GM12878 (cell line): ENCODE results near the gene SAAL1. TPM values are rescaled to one million over a fixed set of nuclear protein-coding genes. Genes with fewer than 3 reads are reported as not detected.

Experiments
- ATAC-seq: fragments of 200-7000 bp; cut with Tn5 transposase; 3 replicates; pipeline ENCODE4 v1.9.1; 2020; ENCODE audit warnings: mild to moderate bottlenecking, moderate library complexity
- BruUV-seq: library from RNA; stranded (reverse); fragments of 400-500 nt; replicated peaks from 2 replicates; lab custom pipeline; 2021; lab: Mats Ljungman, UMichigan
- CTCF ChIA-PET: fragments of 300-600 bp; sonication (Branson Sonifier 250); formaldehyde crosslinking; extraction: SDS; loops from one replicate; lab custom pipeline; 2021; ENCODE audit warnings: inconsistent platforms; lab: Yijun Ruan, JAX
- POLR2A ChIA-PET: fragments of 350-600 bp; formaldehyde crosslinking; extraction: SDS; loops from one replicate; lab custom pipeline; 2021; ENCODE audit warnings: inconsistent platforms; lab: Charles Lee
- RAD21 ChIA-PET: fragments of 300-600 bp; sonication (Branson Sonifier 250); formaldehyde crosslinking; loops from one replicate; lab custom pipeline; 2023; ENCODE audit warnings: antibody characterized with exemption; ENCODE audit not compliant: unreplicated experiment; lab: Charles Lee
- SMC1A ChIA-PET: fragments of 300-600 bp; sonication (Branson Sonifier 250); formaldehyde crosslinking; loops from one replicate; lab custom pipeline; 2023; ENCODE audit not compliant: unreplicated experiment, uncharacterized antibody; lab: Charles Lee
- DNase-seq: peaks from one replicate; pipeline ENCODE4 v3.0.0-alpha.2; 2011; ENCODE audit warnings: low read depth, low spot score
- FAIRE-seq: peaks from 3 replicates; lab custom pipeline; 2011; peaks lifted over from hg19 to GRCh38; lab: Jason Lieb, UNC
- H2AFZ ChIP-seq: 2 replicates; pipeline ENCODE4 v1.6.0; 2011; ENCODE audit warnings: low read depth, low read length, control low read depth; ENCODE audit not compliant: control insufficient read depth
- H3K27ac ChIP-seq: 2 replicates; pipeline ENCODE4 v1.5.1; 2011; ENCODE audit warnings: control low read depth; ENCODE audit not compliant: control insufficient read depth, insufficient read depth
- H3K27me3 ChIP-seq, 2 experiments: replicated peaks in 1 of 2; 2 replicates each; pipeline versions ENCODE4 v1.6.0 to v1.6.1; 2011; ENCODE audit warnings: low read length in 1 of 2; ENCODE audit not compliant: control insufficient read depth in 2 of 2, insufficient read depth in 2 of 2
- H3K36me3 ChIP-seq, 2 experiments: 2 replicates each; pipeline ENCODE4 v1.5.1; 2011; ENCODE audit warnings: low read length in 1 of 2; ENCODE audit not compliant: control insufficient read depth in 2 of 2, insufficient read depth in 2 of 2
- H3K4me1 ChIP-seq: 2 replicates; pipeline ENCODE4 v1.6.1; 2011; ENCODE audit warnings: mild to moderate bottlenecking, low read length, moderate library complexity, mixed read lengths; ENCODE audit not compliant: control insufficient read depth, insufficient read depth
- H3K4me2 ChIP-seq: 2 replicates; pipeline ENCODE4 v1.6.0; 2011; ENCODE audit warnings: control low read depth; ENCODE audit not compliant: control insufficient read depth, insufficient read depth
- H3K4me3 ChIP-seq: fragments of 200-600 bp; sonication (generic); 2 replicates; pipeline ENCODE4 v1.5.1; 2016
- H3K79me2 ChIP-seq: 2 replicates; pipeline ENCODE4 v1.6.0; 2011; ENCODE audit warnings: low read length; ENCODE audit not compliant: control insufficient read depth, insufficient read depth
- H3K9ac ChIP-seq: 2 replicates; pipeline ENCODE4 v1.8.0; 2011; ENCODE audit warnings: low read length, control low read depth, mixed read lengths; ENCODE audit not compliant: control insufficient read depth, insufficient read depth
- H3K9me3 ChIP-seq: replicated peaks from 3 replicates; pipeline ENCODE4 v1.5.1; 2011; ENCODE audit warnings: mild to moderate bottlenecking, low read length; ENCODE audit not compliant: control insufficient read depth, insufficient read depth
- H4K20me1 ChIP-seq: 2 replicates; pipeline ENCODE4 v1.6.0; 2011; ENCODE audit not compliant: control insufficient read depth, insufficient read depth
- CEBPB ChIP-seq, 2 experiments: fragments of 150-350 bp in 1 of 2; IDR thresholded peaks; 2 replicates each; pipeline ENCODE4 v1.6.1; 2012 to 2014; ENCODE audit warnings: low read depth in 2 of 2, low read length in 2 of 2, borderline replicate concordance in 1 of 2, inconsistent platforms in 1 of 2
- EP300 ChIP-seq, 2 experiments: fragments of 150-350 bp in 1 of 2; IDR thresholded peaks; 2 replicates each; pipeline ENCODE4 v1.6.1; 2011 to 2012; ENCODE audit warnings: low read depth in 2 of 2, low read length in 2 of 2, borderline replicate concordance in 1 of 2, improper control_type of control experiment in 1 of 2, inconsistent platforms in 1 of 2; ENCODE audit not compliant: control insufficient read depth in 1 of 2
- NFIC ChIP-seq: IDR thresholded peaks from 2 replicates; pipeline ENCODE4 v1.6.1; 2012; ENCODE audit warnings: low read depth, mild to moderate bottlenecking, inconsistent platforms, low read length, moderate library complexity
- POLR2A ChIP-seq: IDR thresholded peaks from 2 replicates; pipeline ENCODE4 v1.6.1; 2011; ENCODE audit warnings: low read depth, mild to moderate bottlenecking, low read length
- WGBS: methylation state at CpG from one replicate; pipeline ENCODE4 v1.1.6; 2016; ENCODE audit warnings: low lambda C conversion rate; ENCODE audit not compliant: insufficient replicate concordance, insufficient coverage; ENCODE audit errors: missing lambda C conversion rate; 5-methylcytosine and 5-hydroxymethylcytosine counted together
- in situ Hi-C: fragments of 300-500 bp; cut with MboI; formaldehyde crosslinking; loops from 9 replicates; pipeline ENCODE4 v1.14.3; 2018; ENCODE audit warnings: mixed read lengths
- intact Hi-C: fragments of 100-400 bp; cut with micrococcal nuclease; formaldehyde crosslinking; loops from one replicate; pipeline ENCODE4 v1.14.2; 2022; ENCODE audit not compliant: unreplicated experiment
- polyA plus RNA-seq, 11 experiments: library from polyadenylated mRNA; depleted of rRNA in 4 of 11; unstranded in 6 of 11; stranded (reverse) in 5 of 11; fragments of >200 nt; fragmentation: Nextera tagmentation in 4 of 11; fragmentation: Illumina TruSeq in 1 of 11; extraction: Ambion mirVana in 4 of 11; extraction: Trizol in 1 of 11; gene quantifications; 1 replicate in 1 of 11; 2 replicates in 10 of 11; pipeline versions ENCODE4 v1.2.1 to v1.2.3, GENCODE V29; 2011 to 2016; ENCODE audit warnings: inconsistent platforms in 2 of 11, missing spikeins in 2 of 11, low read depth in 1 of 11
- total RNA-seq, 4 experiments: library from RNA; depleted of rRNA in 3 of 4; stranded (reverse); fragments of >200 nt in 3 of 4; fragmentation: Illumina TruSeq in 1 of 4; extraction: Trizol in 1 of 4; gene quantifications; 2 replicates each; pipeline versions ENCODE4 v1.2.1 to v1.2.3, GENCODE V29; 2013 to 2021
- TF ChIP-seq, protein P1 (sequence below): fragments of 450-650 bp; IDR thresholded peaks from 2 replicates; pipeline ENCODE4 v1.6.1; 2017; ENCODE audit warnings: antibody characterized with exemption, mild to moderate bottlenecking, moderate library complexity
- TF ChIP-seq, protein P2 (sequence below): fragments of 450-650 bp; IDR thresholded peaks from 2 replicates; pipeline ENCODE4 v1.6.1; 2018; ENCODE audit warnings: borderline replicate concordance, mild to moderate bottlenecking; ENCODE audit not compliant: partially characterized antibody

Gene SAAL1
- total and polyA plus RNA-seq, 10 of the 15 experiments (the other 5 are each of a cell fraction or from before 2014, with no cell fraction given), result 26.3 to 59.4 (median 43.8) TPM

DNA sequence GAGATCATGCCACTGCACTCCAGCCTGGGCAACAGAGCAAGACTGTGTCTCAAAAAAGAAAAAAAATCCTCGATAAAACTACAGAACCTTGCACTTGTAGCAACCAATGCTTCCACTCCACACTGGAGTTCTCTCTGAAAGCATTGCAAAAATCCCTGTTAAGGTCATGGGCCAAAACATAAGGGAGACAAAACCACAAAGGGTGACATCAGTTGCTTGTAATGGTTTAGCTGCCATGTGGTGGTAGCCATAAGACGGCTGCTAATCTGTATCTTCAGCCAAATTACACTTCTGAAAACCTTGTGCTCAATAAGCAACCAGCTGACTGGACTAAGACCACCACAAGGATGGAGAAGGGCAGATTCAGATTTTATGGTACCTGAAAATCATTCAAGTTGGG is 39.3 kb downstream of the SAAL1 start (continued):
- no peak for TF ChIP-seq EP300 (IDR thresholded peaks at IDR 0.05; ENCODE audit: borderline replicate concordance in 1 of 2, control insufficient read depth in 1 of 2, low read depth in 2 of 2, low read length in 2 of 2)
- TF ChIP-seq, protein P1, sequence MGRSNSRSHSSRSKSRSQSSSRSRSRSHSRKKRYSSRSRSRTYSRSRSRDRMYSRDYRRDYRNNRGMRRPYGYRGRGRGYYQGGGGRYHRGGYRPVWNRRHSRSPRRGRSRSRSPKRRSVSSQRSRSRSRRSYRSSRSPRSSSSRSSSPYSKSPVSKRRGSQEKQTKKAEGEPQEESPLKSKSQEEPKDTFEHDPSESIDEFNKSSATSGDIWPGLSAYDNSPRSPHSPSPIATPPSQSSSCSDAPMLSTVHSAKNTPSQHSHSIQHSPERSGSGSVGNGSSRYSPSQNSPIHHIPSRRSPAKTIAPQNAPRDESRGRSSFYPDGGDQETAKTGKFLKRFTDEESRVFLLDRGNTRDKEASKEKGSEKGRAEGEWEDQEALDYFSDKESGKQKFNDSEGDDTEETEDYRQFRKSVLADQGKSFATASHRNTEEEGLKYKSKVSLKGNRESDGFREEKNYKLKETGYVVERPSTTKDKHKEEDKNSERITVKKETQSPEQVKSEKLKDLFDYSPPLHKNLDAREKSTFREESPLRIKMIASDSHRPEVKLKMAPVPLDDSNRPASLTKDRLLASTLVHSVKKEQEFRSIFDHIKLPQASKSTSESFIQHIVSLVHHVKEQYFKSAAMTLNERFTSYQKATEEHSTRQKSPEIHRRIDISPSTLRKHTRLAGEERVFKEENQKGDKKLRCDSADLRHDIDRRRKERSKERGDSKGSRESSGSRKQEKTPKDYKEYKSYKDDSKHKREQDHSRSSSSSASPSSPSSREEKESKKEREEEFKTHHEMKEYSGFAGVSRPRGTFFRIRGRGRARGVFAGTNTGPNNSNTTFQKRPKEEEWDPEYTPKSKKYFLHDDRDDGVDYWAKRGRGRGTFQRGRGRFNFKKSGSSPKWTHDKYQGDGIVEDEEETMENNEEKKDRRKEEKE, result no peak

DNA sequence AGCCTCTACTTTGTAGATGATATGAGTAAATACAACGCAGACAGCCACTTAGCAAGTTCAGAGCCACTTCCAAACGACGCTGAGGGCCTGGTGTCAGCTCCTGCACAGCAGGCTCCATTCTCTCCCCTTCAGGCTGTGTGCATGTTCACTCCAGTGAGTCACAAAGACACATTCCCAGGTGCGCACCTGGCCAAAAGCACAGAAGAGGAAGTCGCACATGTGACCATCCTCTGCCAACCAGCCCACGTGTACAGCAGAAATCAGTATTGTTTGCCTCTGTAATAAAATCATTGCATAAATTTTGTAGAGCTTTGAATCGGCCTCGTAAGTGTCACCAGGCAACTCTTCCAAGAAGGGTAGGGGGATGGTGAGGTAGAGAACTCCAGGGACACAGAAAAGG is 40.3 kb downstream of the SAAL1 start:
- Histone ChIP-seq H2AFZ (no peak overlapping the region), H3K4me3 (no peak overlapping the region), H3K36me3 (no peaks in the 10 kb centered on the region), H4K20me1 (no peaks in the 10 kb centered on the region), H3K27ac (no peak overlapping the region), H3K27me3 (no peaks in the 10 kb centered on the region), H3K9me3 (no peaks in the 10 kb centered on the region), H3K9ac (no peak overlapping the region), H3K79me2 (no peaks in the 10 kb centered on the region), H3K4me2 (no peak overlapping the region), H3K4me1 (no peaks in the 10 kb centered on the region)
- FAIRE-seq (no peak), ATAC-seq (no peak), DNase-seq (no peak)
- ChIA-PET SMC1A (no interaction called here), RAD21 (no interaction called here), POLR2A (no interaction called here), CTCF (interaction anchor here (0.8 to 0.9 kb wide), 2 partner anchors 50 to 51 kb away, joined by 3 read pairs; no protein-coding TSS in a partner anchor)
- intact Hi-C loops, result no loop called here
- no TSS peak for BruUV-seq
- 66% methylated on average over 8 of the region's 8 CpGs for WGBS
- in situ Hi-C loops, result no loop called here
- TF ChIP-seq, protein P2, sequence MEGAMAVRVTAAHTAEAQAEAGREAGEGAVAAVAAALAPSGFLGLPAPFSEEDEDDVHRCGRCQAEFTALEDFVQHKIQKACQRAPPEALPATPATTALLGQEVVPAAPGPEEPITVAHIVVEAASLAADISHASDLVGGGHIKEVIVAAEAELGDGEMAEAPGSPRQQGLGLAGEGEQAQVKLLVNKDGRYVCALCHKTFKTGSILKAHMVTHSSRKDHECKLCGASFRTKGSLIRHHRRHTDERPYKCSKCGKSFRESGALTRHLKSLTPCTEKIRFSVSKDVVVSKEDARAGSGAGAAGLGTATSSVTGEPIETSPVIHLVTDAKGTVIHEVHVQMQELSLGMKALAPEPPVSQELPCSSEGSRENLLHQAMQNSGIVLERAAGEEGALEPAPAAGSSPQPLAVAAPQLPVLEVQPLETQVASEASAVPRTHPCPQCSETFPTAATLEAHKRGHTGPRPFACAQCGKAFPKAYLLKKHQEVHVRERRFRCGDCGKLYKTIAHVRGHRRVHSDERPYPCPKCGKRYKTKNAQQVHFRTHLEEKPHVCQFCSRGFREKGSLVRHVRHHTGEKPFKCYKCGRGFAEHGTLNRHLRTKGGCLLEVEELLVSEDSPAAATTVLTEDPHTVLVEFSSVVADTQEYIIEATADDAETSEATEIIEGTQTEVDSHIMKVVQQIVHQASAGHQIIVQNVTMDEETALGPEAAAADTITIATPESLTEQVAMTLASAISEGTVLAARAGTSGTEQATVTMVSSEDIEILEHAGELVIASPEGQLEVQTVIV, result no peak
- TF ChIP-seq CEBPB (IDR thresholded peaks at IDR 0.05; ENCODE audit: borderline replicate concordance in 1 of 2, low read depth in 2 of 2, low read length in 2 of 2) (no peak), POLR2A (no peak), NFIC (no peak)
